Measurements from ENCODE around the gene LMNB1.
"Not testable (repeated sequence)": the region's sequence is repeated elsewhere in the genome, so short reads cannot be mapped to it uniquely, and the experiment has no call there.

- TF ChIP-seq MAX (IDR thresholded peaks at IDR 0.05); CTCF (IDR thresholded peaks at IDR 0.05 in 2 of 3, conservative IDR thresholded peaks at IDR 0.05 in 1 of 3; ENCODE audit: borderline replicate concordance in 1 of 3, insufficient read depth in 1 of 3, low read depth in 2 of 3, low read length in 2 of 3); CEBPB (IDR thresholded peaks at IDR 0.05; ENCODE audit: low read depth); ZFX (IDR thresholded peaks at IDR 0.05); POLR2AphosphoS5 (IDR thresholded peaks at IDR 0.05; ENCODE audit: low read depth, low read length); EZH2 (IDR thresholded peaks at IDR 0.05); YY1 (IDR thresholded peaks at IDR 0.05; ENCODE audit: extremely low read depth, insufficient replicate concordance, low read depth, low read length); POLR2A (IDR thresholded peaks at IDR 0.05; ENCODE audit: borderline replicate concordance, extremely low read depth, insufficient read depth, insufficient read length); TCF7L2 (IDR thresholded peaks at IDR 0.05; ENCODE audit: borderline replicate concordance, extremely low read depth, insufficient read depth, insufficient read length): not testable (repeated sequence)
Observed at GRCh38 chr5:126839407-126839806, 62.5 kb downstream of the LMNB1 start.
